ENCODE data around the gene ALB.
"Not testable (repeated sequence)": the region's sequence is repeated elsewhere in the genome, so short reads cannot be mapped to it uniquely, and the experiment has no call there.

Gene ALB

GRCh38 chr4:73404042-73404441 is at the start of gene ALB:
Gene ALB, plus strand, starts transcription at chr4:73404287. Its CDS starts 41 bp downstream, at chr4:73404328.
- no peak within 1 kb of the TSS for H3K9ac ChIP-seq (ENCODE audit: low read length in 5 of 5)
- no peak within 1 kb of the TSS for H3K27ac ChIP-seq (ENCODE audit: low read depth, low read length)
- no peaks in the 10 kb centered on the region for H3K9me3 ChIP-seq (ENCODE audit: control insufficient read depth in 5 of 5, low read length in 5 of 5)
- no peaks in the 10 kb centered on the region for H3K27me3 ChIP-seq (ENCODE audit: control insufficient read depth in 5 of 5, insufficient read depth in 4 of 5, low read length in 5 of 5)
- no peaks in the 10 kb centered on the region for H3K36me3 ChIP-seq (ENCODE audit: control insufficient read depth in 5 of 5, insufficient read depth in 5 of 5, low read length in 5 of 5)
- H3K4me3 ChIP-seq (ENCODE audit: low read depth in 1 of 5, low read length in 5 of 5): no peak within 1 kb of the TSS
- no peaks in the 10 kb centered on the region for H3K4me1 ChIP-seq (ENCODE audit: control insufficient read depth in 5 of 5, insufficient read depth in 5 of 5, low read length in 5 of 5)

DNA sequence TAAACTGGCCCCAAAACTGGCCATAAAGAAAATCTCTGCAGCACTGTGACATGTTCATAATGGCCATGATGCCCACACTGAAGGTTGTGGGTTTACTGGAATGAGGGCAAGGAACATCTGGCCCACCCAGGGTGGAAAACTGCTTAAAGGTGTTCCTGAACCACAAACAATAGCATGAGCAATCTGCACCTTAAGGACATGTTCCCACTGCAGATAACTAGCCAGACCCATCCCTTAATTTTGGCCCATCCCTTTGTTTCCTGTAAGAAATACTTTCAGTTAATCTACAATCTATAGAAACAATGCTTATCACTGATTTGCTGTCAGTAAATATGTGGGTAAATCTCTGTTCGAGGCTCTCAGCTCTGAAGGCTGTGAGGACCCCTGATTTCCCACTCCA is 46.9 kb upstream of the ALB start:
- not testable (repeated sequence) for H3K36me3 ChIP-seq (ENCODE audit: control insufficient read depth in 5 of 5, insufficient read depth in 5 of 5, low read length in 5 of 5); H3K9me3 ChIP-seq (ENCODE audit: control insufficient read depth in 5 of 5, low read length in 5 of 5); H3K27me3 ChIP-seq (ENCODE audit: control insufficient read depth in 5 of 5, insufficient read depth in 4 of 5, low read length in 5 of 5); H3K27ac ChIP-seq (ENCODE audit: low read depth, low read length); H3K9ac ChIP-seq (ENCODE audit: low read length in 5 of 5); H3K4me3 ChIP-seq (ENCODE audit: low read depth in 1 of 5, low read length in 5 of 5); H3K4me1 ChIP-seq (ENCODE audit: control insufficient read depth in 5 of 5, insufficient read depth in 5 of 5, low read length in 5 of 5)

DNA sequence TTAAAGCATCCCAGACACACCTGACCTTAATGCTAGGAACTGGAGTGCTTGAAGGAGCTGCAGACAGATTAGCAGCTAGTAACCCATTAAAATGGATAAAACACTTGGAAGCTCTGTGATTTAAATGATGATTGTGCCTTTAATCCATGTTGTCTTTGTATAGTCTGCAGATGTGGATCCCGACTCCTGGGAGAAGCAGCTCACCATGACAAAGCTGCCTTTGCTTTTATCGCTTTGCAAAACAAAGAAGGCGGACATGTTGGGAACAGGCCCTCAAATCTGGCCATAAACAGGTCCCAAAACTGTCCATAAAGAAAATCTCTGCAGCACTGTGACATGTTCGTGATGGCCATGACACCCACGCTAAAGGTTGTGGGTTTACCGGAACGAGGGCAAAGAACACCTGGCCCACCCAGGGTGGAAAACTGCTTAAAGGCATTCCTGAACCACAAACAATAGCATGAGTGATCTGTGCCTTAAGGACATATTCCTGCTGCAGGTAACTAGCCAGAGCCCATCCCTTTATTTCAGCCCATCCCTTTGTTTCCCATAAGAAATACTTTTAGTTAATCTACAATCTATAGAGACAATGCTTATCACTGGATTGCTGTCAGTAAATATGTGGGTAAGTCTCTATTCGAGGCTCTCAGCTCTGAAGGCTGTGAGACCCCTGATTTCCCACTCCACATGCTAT is 34.4 kb upstream of the ALB start:
- not testable (repeated sequence) for H3K27me3 ChIP-seq (ENCODE audit: control insufficient read depth in 5 of 5, insufficient read depth in 4 of 5, low read length in 5 of 5); H3K9ac ChIP-seq (ENCODE audit: low read length in 5 of 5); H3K4me3 ChIP-seq (ENCODE audit: low read depth in 1 of 5, low read length in 5 of 5); H3K36me3 ChIP-seq (ENCODE audit: control insufficient read depth in 5 of 5, insufficient read depth in 5 of 5, low read length in 5 of 5); H3K27ac ChIP-seq (ENCODE audit: low read depth, low read length); H3K9me3 ChIP-seq (ENCODE audit: control insufficient read depth in 5 of 5, low read length in 5 of 5); H3K4me1 ChIP-seq (ENCODE audit: control insufficient read depth in 5 of 5, insufficient read depth in 5 of 5, low read length in 5 of 5)

DNA sequence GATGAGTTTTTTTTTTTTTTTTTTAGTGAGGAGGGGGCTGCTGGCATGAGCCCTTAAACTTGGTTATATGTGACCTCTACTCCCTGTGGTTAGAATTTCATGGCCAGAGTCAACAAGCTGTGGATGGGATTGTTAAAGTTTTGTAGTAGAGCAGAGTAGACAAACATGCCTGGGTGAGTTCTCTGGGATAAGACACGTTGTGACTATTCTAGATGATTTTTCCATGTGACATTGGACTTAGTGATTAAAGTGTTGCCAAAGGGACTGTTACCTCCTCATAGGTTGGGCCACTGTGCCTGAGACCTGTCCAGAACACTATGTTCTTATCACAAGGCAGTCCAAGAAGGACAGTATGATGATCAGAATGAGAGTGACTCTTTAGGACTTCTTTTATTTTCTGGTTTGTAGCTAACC is 28.8 kb upstream of the ALB start:
- Histone ChIP-seq H3K9me3 (ENCODE audit: control insufficient read depth in 5 of 5, low read length in 5 of 5) (no peaks in the 10 kb centered on the region), H3K36me3 (ENCODE audit: control insufficient read depth in 5 of 5, insufficient read depth in 5 of 5, low read length in 5 of 5) (no peaks in the 10 kb centered on the region), H3K27ac (ENCODE audit: low read depth, low read length) (no peak overlapping the region), H3K4me1 (ENCODE audit: control insufficient read depth in 5 of 5, insufficient read depth in 5 of 5, low read length in 5 of 5) (no peaks in the 10 kb centered on the region), H3K4me3 (ENCODE audit: low read depth in 1 of 5, low read length in 5 of 5) (no peak overlapping the region), H3K27me3 (ENCODE audit: control insufficient read depth in 5 of 5, insufficient read depth in 4 of 5, low read length in 5 of 5) (no peaks in the 10 kb centered on the region), H3K9ac (ENCODE audit: low read length in 5 of 5) (no peak overlapping the region)

- Histone ChIP-seq H3K9ac (ENCODE audit: low read length in 5 of 5) (no peak overlapping the region), H3K36me3 (ENCODE audit: control insufficient read depth in 5 of 5, insufficient read depth in 5 of 5, low read length in 5 of 5) (no peaks in the 10 kb centered on the region), H3K9me3 (ENCODE audit: control insufficient read depth in 5 of 5, low read length in 5 of 5) (no peaks in the 10 kb centered on the region), H3K27me3 (ENCODE audit: control insufficient read depth in 5 of 5, insufficient read depth in 4 of 5, low read length in 5 of 5) (no peaks in the 10 kb centered on the region), H3K27ac (ENCODE audit: low read depth, low read length) (no peak overlapping the region), H3K4me3 (ENCODE audit: low read depth in 1 of 5, low read length in 5 of 5) (no peak overlapping the region), H3K4me1 (ENCODE audit: control insufficient read depth in 5 of 5, insufficient read depth in 5 of 5, low read length in 5 of 5) (no peaks in the 10 kb centered on the region)
These were observed 27.8 kb upstream of the ALB start for GRCh38 chr4:73376251-73376650.

GRCh38 chr4:73376976-73377375 is 27.1 kb upstream of the ALB start:
- Histone ChIP-seq H3K36me3 (ENCODE audit: control insufficient read depth in 5 of 5, insufficient read depth in 5 of 5, low read length in 5 of 5) (no peaks in the 10 kb centered on the region), H3K9ac (ENCODE audit: low read length in 5 of 5) (no peak overlapping the region), H3K27ac (ENCODE audit: low read depth, low read length) (no peak overlapping the region), H3K4me1 (ENCODE audit: control insufficient read depth in 5 of 5, insufficient read depth in 5 of 5, low read length in 5 of 5) (no peaks in the 10 kb centered on the region), H3K4me3 (ENCODE audit: low read depth in 1 of 5, low read length in 5 of 5) (no peak overlapping the region), H3K9me3 (ENCODE audit: control insufficient read depth in 5 of 5, low read length in 5 of 5) (no peaks in the 10 kb centered on the region), H3K27me3 (ENCODE audit: control insufficient read depth in 5 of 5, insufficient read depth in 4 of 5, low read length in 5 of 5) (no peaks in the 10 kb centered on the region)

DNA sequence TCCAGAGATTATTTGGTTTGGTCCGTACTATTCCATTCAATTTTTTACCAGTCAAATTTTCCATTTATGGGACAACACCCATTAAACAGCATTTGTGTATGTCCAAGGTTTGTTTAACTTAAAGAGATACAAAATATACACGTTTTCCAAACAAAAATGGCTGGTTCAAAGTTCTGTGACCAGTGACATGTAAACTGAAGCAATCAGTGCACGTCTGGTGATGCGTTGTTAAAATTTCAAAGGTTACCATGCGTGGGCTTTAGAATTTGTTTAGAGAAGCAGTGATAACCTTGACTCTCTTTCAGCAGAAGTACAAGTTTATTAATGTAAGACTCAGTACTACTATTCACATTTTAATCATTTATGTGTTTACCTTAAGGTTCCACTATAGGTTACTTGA is 25.2 kb upstream of the ALB start:
- H3K9ac ChIP-seq (ENCODE audit: low read length in 5 of 5): no peak overlapping the region
- no peaks in the 10 kb centered on the region for H3K4me1 ChIP-seq (ENCODE audit: control insufficient read depth in 5 of 5, insufficient read depth in 5 of 5, low read length in 5 of 5)
- H3K27ac ChIP-seq (ENCODE audit: low read depth, low read length): no peak overlapping the region
- H3K27me3 ChIP-seq (ENCODE audit: control insufficient read depth in 5 of 5, insufficient read depth in 4 of 5, low read length in 5 of 5): no peaks in the 10 kb centered on the region
- H3K4me3 ChIP-seq (ENCODE audit: low read depth in 1 of 5, low read length in 5 of 5): no peak overlapping the region
- no peaks in the 10 kb centered on the region for H3K9me3 ChIP-seq (ENCODE audit: control insufficient read depth in 5 of 5, low read length in 5 of 5)
- H3K36me3 ChIP-seq (ENCODE audit: control insufficient read depth in 5 of 5, insufficient read depth in 5 of 5, low read length in 5 of 5): no peaks in the 10 kb centered on the region

DNA sequence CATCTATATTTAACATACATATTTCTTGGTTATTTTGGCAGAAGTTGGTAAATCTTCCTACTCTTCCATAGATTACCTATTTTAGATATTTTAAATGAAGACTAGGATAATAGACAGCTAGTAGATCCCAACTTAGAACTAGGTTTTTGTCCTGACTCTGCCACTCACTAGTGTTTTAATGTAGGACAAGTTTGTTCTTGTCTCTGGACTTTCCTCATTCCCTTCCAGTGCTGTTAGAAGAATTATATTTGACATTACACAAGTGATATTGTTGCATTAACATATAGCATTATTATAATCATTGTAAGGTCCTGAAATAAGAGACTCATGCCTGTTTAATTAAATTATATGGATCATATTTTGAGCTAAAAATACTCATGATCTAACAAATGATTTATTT is 24.1 kb upstream of the ALB start:
- Histone ChIP-seq H3K27me3 (ENCODE audit: control insufficient read depth in 5 of 5, insufficient read depth in 4 of 5, low read length in 5 of 5) (no peaks in the 10 kb centered on the region), H3K9ac (ENCODE audit: low read length in 5 of 5) (no peak overlapping the region), H3K4me3 (ENCODE audit: low read depth in 1 of 5, low read length in 5 of 5) (no peak overlapping the region), H3K27ac (ENCODE audit: low read depth, low read length) (no peak overlapping the region), H3K4me1 (ENCODE audit: control insufficient read depth in 5 of 5, insufficient read depth in 5 of 5, low read length in 5 of 5) (no peaks in the 10 kb centered on the region), H3K36me3 (ENCODE audit: control insufficient read depth in 5 of 5, insufficient read depth in 5 of 5, low read length in 5 of 5) (no peaks in the 10 kb centered on the region), H3K9me3 (ENCODE audit: control insufficient read depth in 5 of 5, low read length in 5 of 5) (no peaks in the 10 kb centered on the region)

GRCh38 chr4:73381214-73381613 is 22.9 kb upstream of the ALB start:
- Histone ChIP-seq H3K4me1 (ENCODE audit: control insufficient read depth in 5 of 5, insufficient read depth in 5 of 5, low read length in 5 of 5) (no peaks in the 10 kb centered on the region), H3K27ac (ENCODE audit: low read depth, low read length) (no peak overlapping the region)

DNA sequence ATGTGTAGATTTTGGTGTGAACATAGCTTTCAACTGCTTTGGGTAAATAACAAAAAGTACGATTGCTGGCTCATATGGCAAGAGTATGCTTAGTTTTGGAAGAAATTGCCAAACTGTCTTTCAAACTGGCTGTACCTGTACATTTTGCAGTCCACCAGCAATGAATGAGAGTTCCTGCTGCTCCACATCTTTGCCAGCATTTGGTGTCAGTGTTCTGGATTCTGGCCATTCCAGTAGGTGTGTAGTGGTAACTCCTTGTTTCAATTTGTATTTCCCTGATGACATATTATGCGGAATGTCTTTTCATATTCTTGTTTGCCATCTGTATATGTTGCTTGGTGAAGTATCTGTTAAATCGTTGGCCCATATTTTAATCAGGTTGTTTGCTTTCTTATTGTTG is 20.6 kb upstream of the ALB start:
- Histone ChIP-seq H3K36me3 (ENCODE audit: control insufficient read depth in 5 of 5, insufficient read depth in 5 of 5, low read length in 5 of 5) (no peaks in the 10 kb centered on the region), H3K4me1 (ENCODE audit: control insufficient read depth in 5 of 5, insufficient read depth in 5 of 5, low read length in 5 of 5) (no peaks in the 10 kb centered on the region), H3K9me3 (ENCODE audit: control insufficient read depth in 5 of 5, low read length in 5 of 5) (peaks cover 0 to 4% (median 0%) of the 10 kb centered on the region in 5 donors), H3K27ac (ENCODE audit: low read depth, low read length) (no peak overlapping the region), H3K4me3 (ENCODE audit: low read depth in 1 of 5, low read length in 5 of 5) (no peak overlapping the region), H3K27me3 (ENCODE audit: control insufficient read depth in 5 of 5, insufficient read depth in 4 of 5, low read length in 5 of 5) (no peaks in the 10 kb centered on the region), H3K9ac (ENCODE audit: low read length in 5 of 5) (no peak overlapping the region)

More at GRCh38 chr4:73381214-73381613, 22.9 kb upstream of the ALB start:
- Histone ChIP-seq H3K9ac (ENCODE audit: low read length in 5 of 5) (no peak overlapping the region), H3K9me3 (ENCODE audit: control insufficient read depth in 5 of 5, low read length in 5 of 5) (peaks cover 0 to 2% (median 0%) of the 10 kb centered on the region in 5 donors), H3K4me3 (ENCODE audit: low read depth in 1 of 5, low read length in 5 of 5) (no peak overlapping the region), H3K36me3 (ENCODE audit: control insufficient read depth in 5 of 5, insufficient read depth in 5 of 5, low read length in 5 of 5) (no peaks in the 10 kb centered on the region), H3K27me3 (ENCODE audit: control insufficient read depth in 5 of 5, insufficient read depth in 4 of 5, low read length in 5 of 5) (no peaks in the 10 kb centered on the region)

Data from subcutaneous abdominal adipose tissue (tissue), 5 donors.